H1 (cell line): ENCODE results near the gene RRAGC. TPM values are rescaled to one million over a fixed set of nuclear protein-coding genes. Genes with fewer than 3 reads are reported as not detected.

Source experiments
- CTCF ChIA-PET: fragments of 300-600 bp; sonication (Branson Sonifier 250); formaldehyde crosslinking; loops from one replicate; lab custom pipeline; 2021; ENCODE audit not compliant: partially characterized antibody; lab: Charles Lee
- POLR2A ChIA-PET: fragments of 300-600 bp; sonication (Branson Sonifier 250); formaldehyde crosslinking; loops from one replicate; lab custom pipeline; 2021; ENCODE audit warnings: inconsistent platforms; ENCODE audit not compliant: partially characterized antibody; lab: Charles Lee
- DNase-seq, 2 experiments: peaks; one replicate each; pipeline versions ENCODE4 v3.0.0 to v3.0.0-alpha.2; 2010 to 2022; ENCODE audit warnings: low spot score in 2 of 2, low read depth in 1 of 2, mixed read lengths in 1 of 2
- FAIRE-seq: peaks from 2 replicates; lab custom pipeline; 2011; peaks lifted over from hg19 to GRCh38; lab: Jason Lieb, UNC
- H2AFZ ChIP-seq: 2 replicates; pipeline ENCODE4 v1.8.1; 2012; ENCODE audit warnings: low read length, inconsistent platforms
- H2AK5ac ChIP-seq: 2 replicates; pipeline ENCODE4 v1.6.1; 2013; ENCODE audit warnings: low read depth, low read length
- H2BK120ac ChIP-seq: replicated peaks from 2 replicates; pipeline ENCODE3; 2013; ENCODE audit warnings: low read depth, low read length, inconsistent platforms
- H2BK12ac ChIP-seq: 2 replicates; pipeline ENCODE4 v1.6.1; 2013; ENCODE audit warnings: low read depth, low read length
- H2BK15ac ChIP-seq: 2 replicates; pipeline ENCODE4 v1.6.1; 2013; ENCODE audit warnings: low read length
- H2BK20ac ChIP-seq: 2 replicates; pipeline ENCODE4 v1.6.1; 2013; ENCODE audit warnings: low read length
- H2BK5ac ChIP-seq: 2 replicates; pipeline ENCODE4 v1.6.1; 2013; ENCODE audit warnings: low read depth, low read length
- H3K14ac ChIP-seq: 2 replicates; pipeline ENCODE4 v1.6.1; 2013; ENCODE audit warnings: inconsistent platforms; ENCODE audit not compliant: insufficient read length
- H3K18ac ChIP-seq: 2 replicates; pipeline ENCODE4 v1.6.1; 2013; ENCODE audit warnings: low read length; ENCODE audit errors: extremely low read depth
- H3K23ac ChIP-seq: 2 replicates; pipeline ENCODE4 v1.6.1; 2013; ENCODE audit warnings: inconsistent platforms; ENCODE audit not compliant: insufficient read length
- H3K23me2 ChIP-seq: 2 replicates; pipeline ENCODE4 v1.6.1; 2013; ENCODE audit warnings: low read depth, low read length
- H3K27ac ChIP-seq: 2 replicates; pipeline ENCODE4 v1.6.1; 2011; ENCODE audit warnings: low read depth, low read length, inconsistent platforms
- H3K27me3 ChIP-seq, 4 experiments: replicated peaks in 1 of 4; 1 replicate in 1 of 4; 2 replicates in 3 of 4; pipeline versions ENCODE4 v1.6.1 to v1.8.1; 2011 to 2013; ENCODE audit warnings: low read length in 3 of 4, mild to moderate bottlenecking in 3 of 4, inconsistent platforms in 2 of 4, mixed read lengths in 2 of 4, moderate library complexity in 1 of 4; ENCODE audit not compliant: control insufficient read depth in 3 of 4, insufficient read depth in 3 of 4; ENCODE audit errors: extremely low read depth in 1 of 4
- H3K36me3 ChIP-seq, 4 experiments: 2 replicates each; pipeline versions ENCODE4 v1.6.1 to v1.8.1; 2011 to 2013; ENCODE audit warnings: mild to moderate bottlenecking in 4 of 4, low read length in 3 of 4, moderate library complexity in 2 of 4, control low read depth in 1 of 4, inconsistent platforms in 1 of 4; ENCODE audit not compliant: insufficient read depth in 4 of 4, control insufficient read depth in 2 of 4
- H3K4ac ChIP-seq: replicated peaks from 2 replicates; pipeline ENCODE3; 2013; ENCODE audit warnings: low read length, low read depth, mixed read lengths, inconsistent platforms; ENCODE audit not compliant: insufficient read length
- H3K4me1 ChIP-seq, 4 experiments: replicated peaks in 1 of 4; 1 replicate in 1 of 4; 2 replicates in 3 of 4; pipeline versions ENCODE4 v1.6.1 to v1.8.1; 2011 to 2013; ENCODE audit warnings: low read length in 3 of 4, inconsistent platforms in 2 of 4, mixed read lengths in 1 of 4; ENCODE audit not compliant: insufficient read depth in 4 of 4, control insufficient read depth in 3 of 4
- H3K4me2 ChIP-seq, 2 experiments: 2 replicates each; pipeline versions ENCODE4 v1.6.1 to v1.8.1; 2011 to 2013; ENCODE audit warnings: low read depth in 2 of 2, low read length in 2 of 2, control low read depth in 1 of 2, inconsistent platforms in 1 of 2, mild to moderate bottlenecking in 1 of 2; ENCODE audit not compliant: insufficient read depth in 1 of 2
- H3K4me3 ChIP-seq, 4 experiments: fragments of 200-600, 300-600 bp in 1 of 4; sonication (generic), shearing (Covaris generic), sonication (Bioruptor Twin) in 1 of 4; 2 replicates each; pipeline versions ENCODE4 v1.5.1 to v1.8.1; 2011 to 2016; ENCODE audit warnings: low read length in 4 of 4, low read depth in 3 of 4, control low read depth in 2 of 4, inconsistent platforms in 2 of 4, mild to moderate bottlenecking in 2 of 4, mixed read lengths in 1 of 4, moderate library complexity in 1 of 4; ENCODE audit not compliant: insufficient read depth in 2 of 4; ENCODE audit errors: extremely low read depth in 1 of 4
- H3K56ac ChIP-seq: replicated peaks from 2 replicates; pipeline ENCODE3; 2013; ENCODE audit warnings: low read depth, mild to moderate bottlenecking, mixed read lengths, low read length, inconsistent platforms; ENCODE audit not compliant: insufficient read length
- H3K79me1 ChIP-seq: 2 replicates; pipeline ENCODE4 v1.6.1; 2013; ENCODE audit warnings: low read depth, low read length, control low read depth
- H3K79me2 ChIP-seq, 2 experiments: 2 replicates each; pipeline versions ENCODE4 v1.6.1 to v1.8.1; 2012 to 2013; ENCODE audit warnings: low read length in 2 of 2, mild to moderate bottlenecking in 2 of 2, inconsistent platforms in 1 of 2; ENCODE audit not compliant: insufficient read depth in 2 of 2, control insufficient read depth in 1 of 2
- H3K9ac ChIP-seq, 4 experiments: replicated peaks in 1 of 4; 1 replicate in 1 of 4; 2 replicates in 3 of 4; pipeline versions ENCODE4 v1.6.1 to v1.8.1; 2011 to 2013; ENCODE audit warnings: low read depth in 3 of 4, low read length in 3 of 4, control low read depth in 2 of 4, mild to moderate bottlenecking in 2 of 4, moderate library complexity in 2 of 4, inconsistent platforms in 1 of 4; ENCODE audit errors: extremely low read depth in 1 of 4
- H3K9me3 ChIP-seq, 2 experiments: 2 replicates each; pipeline versions ENCODE4 v1.6.1 to v1.8.1; 2012 to 2013; ENCODE audit warnings: mild to moderate bottlenecking in 2 of 2, moderate library complexity in 2 of 2, control low read depth in 1 of 2, inconsistent platforms in 1 of 2, low read depth in 1 of 2, low read length in 1 of 2, mixed read lengths in 1 of 2; ENCODE audit not compliant: insufficient read depth in 2 of 2
- H4K20me1 ChIP-seq, 2 experiments: replicated peaks in 1 of 2; 2 replicates each; pipeline versions ENCODE3 to v1.8.1; 2011 to 2013; ENCODE audit warnings: inconsistent platforms in 2 of 2, low read length in 2 of 2, mild to moderate bottlenecking in 1 of 2; ENCODE audit not compliant: insufficient read depth in 2 of 2, control insufficient read depth in 1 of 2
- H4K5ac ChIP-seq: 2 replicates; pipeline ENCODE4 v1.6.1; 2013; ENCODE audit warnings: low read length, low read depth, mixed read lengths, inconsistent platforms; ENCODE audit not compliant: insufficient read length
- H4K8ac ChIP-seq: 2 replicates; pipeline ENCODE4 v1.8.0; 2013; ENCODE audit warnings: mild to moderate bottlenecking, moderate library complexity, low read length, inconsistent platforms; ENCODE audit not compliant: insufficient read depth; ENCODE audit errors: extremely low read depth
- H4K91ac ChIP-seq: replicated peaks from 2 replicates; pipeline ENCODE3; 2013; ENCODE audit warnings: low read length, mixed read lengths, inconsistent platforms; ENCODE audit not compliant: insufficient read length
- WGBS, 2 experiments: shearing (Covaris generic) in 1 of 2; methylation state at CpG; one replicate each; pipeline versions ENCODE4 v1.1.6 to v1.1.7; 2013 to 2015; ENCODE audit warnings: low lambda C conversion rate in 2 of 2, mixed read lengths in 2 of 2, inconsistent platforms in 1 of 2, low coverage in 1 of 2, missing lambda C conversion rate in 1 of 2; ENCODE audit not compliant: insufficient replicate concordance in 2 of 2, insufficient coverage in 1 of 2, insufficient read length in 1 of 2; ENCODE audit errors: extremely low coverage in 1 of 2, missing lambda C conversion rate in 1 of 2; 5-methylcytosine and 5-hydroxymethylcytosine counted together
- polyA plus RNA-seq, 7 experiments: library from polyadenylated mRNA; depleted of rRNA in 3 of 7; stranded (reverse) in 5 of 7; unstranded in 2 of 7; fragments of >200 nt in 5 of 7; fragments of 200-250 nt in 2 of 7; gene quantifications; 1 replicate in 5 of 7; 2 replicates in 1 of 7; 4 replicates in 1 of 7; pipeline versions ENCODE4 v1.2.1 to v1.2.3, GENCODE V29; 2011 to 2013; ENCODE audit warnings: missing spikeins in 2 of 7, mixed read lengths in 2 of 7
- total RNA-seq: library from RNA; stranded (reverse); fragmentation: NEBNext Ultra II Directional; extraction: Animal tissue kit (Norgen Biotek cat#: 25700); gene quantifications from 2 replicates; pipeline ENCODE4 v1.2.1, GENCODE V29; 2021

The RRAGC gene
- total and polyA plus RNA-seq, 2 of the 8 experiments (the other 6 are each of a cell fraction or from before 2014, with no cell fraction given): 12.0 to 16.5 TPM

DNA sequence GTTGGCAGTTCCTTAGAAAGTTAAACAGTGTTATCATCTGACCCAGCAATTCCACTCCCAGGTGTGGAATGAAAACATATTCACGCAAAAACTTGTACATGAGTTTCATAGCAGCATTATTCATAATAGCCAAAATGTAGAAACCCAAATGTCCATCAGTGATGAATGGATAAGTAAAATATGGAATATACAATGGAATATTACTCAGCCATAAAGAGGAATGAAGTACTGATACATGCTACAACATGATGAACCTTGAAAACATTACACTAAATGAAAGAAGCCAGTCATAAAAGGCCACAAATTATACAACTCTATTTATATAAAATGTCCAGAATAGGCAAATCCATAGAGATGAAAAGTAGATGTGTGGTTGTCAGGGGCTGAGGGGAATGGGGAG lies 53.5 kb downstream of the RRAGC start:
- Histone ChIP-seq H3K27ac (no peak overlapping the region), H2AFZ (no peak overlapping the region), H3K23me2 (peaks cover 3% of the 10 kb centered on the region; the same call in 1 of the 2 replicates), H3K9ac (no peak overlapping the region), H4K5ac (no peak overlapping the region), H3K14ac (no peak overlapping the region), H3K56ac (no peak overlapping the region), H3K18ac (no peak overlapping the region), H4K91ac (no peak overlapping the region), H3K4me3 (no peak overlapping the region), H3K4me2 (no peak overlapping the region), H2AK5ac (no peak overlapping the region), H3K4ac (no peak overlapping the region), H2BK20ac (no peak overlapping the region), H2BK5ac (no peak overlapping the region), H3K4me1 (peaks cover 5 to 9% (median 8%) of the 10 kb centered on the region in 4 experiments), H3K36me3 (no peaks in the 10 kb centered on the region), H2BK120ac (no peak overlapping the region), H3K79me1 (no peaks in the 10 kb centered on the region), H3K79me2 (no peaks in the 10 kb centered on the region), H4K20me1 (no peaks in the 10 kb centered on the region), H3K27me3 (peaks cover 0 to 34% (median 28%) of the 10 kb centered on the region in 4 experiments; a peak in 6 of 7 replicates), H3K23ac (no peak overlapping the region), H2BK12ac (no peak overlapping the region), H3K9me3 (no peaks in the 10 kb centered on the region), H2BK15ac (no peak overlapping the region), H4K8ac (no peak overlapping the region)
- WGBS, 2 experiments: 100% methylated on average over 1 of the region's 1 CpG; no CpG with 5 or more reads in 1 of the 2 experiments
- CTCF ChIA-PET: interaction anchor here (2.4 kb wide), 1 partner anchor 197 kb away, joined by 5 read pairs; no protein-coding TSS in a partner anchor
- DNase-seq: no peak
- POLR2A ChIA-PET: no interaction called here
- no peak for FAIRE-seq
